Esophagus squamous epithelium (tissue), 4 donors: Measurements from ENCODE around the gene SERPINH1.
A peak's percentile ranks its signal among the peaks of the same experiment; 100 is the strongest.

Experiments
- CTCF ChIP-seq, 6 experiments: fragments of 450-650 bp in 4 of 6; fragments of 200-600 bp in 2 of 6; sonication (generic) in 2 of 6; IDR thresholded peaks; one replicate each; pipeline ENCODE4 v1.5.1; 2016 to 2019; ENCODE audit warnings: antibody characterized with exemption in 6 of 6, mild to moderate bottlenecking in 4 of 6, moderate library complexity in 4 of 6
- POLR2A ChIP-seq, 4 donors: fragments of 450-650 bp; IDR thresholded peaks; one replicate each; pipeline ENCODE4 v1.6.1; 2017; ENCODE audit warnings: antibody characterized with exemption in 4 of 4, mild to moderate bottlenecking in 4 of 4, moderate library complexity in 3 of 4

- TF ChIP-seq CTCF (IDR thresholded peaks at IDR 0.05): no peak
- peak in 1 of 4 donors; percentile 15 for TF ChIP-seq POLR2A (IDR thresholded peaks at IDR 0.05)
Measured at GRCh38 chr11:75554258-75555022, 7.6 kb upstream of the SERPINH1 start.
